GM18873 (cell line): Measurements from ENCODE around the gene APCS.

Experiments
- ATAC-seq: cut with Tn5 transposase; IDR thresholded peaks from one replicate; pipeline ENCODE4 v1.9.1; 2021; ENCODE audit warnings: mild to moderate bottlenecking, moderate library complexity, moderate number of reproducible peaks; ENCODE audit not compliant: unreplicated experiment, low FRiP score

The APCS gene

GRCh38 chr1:159587461-159587951 is at the start of gene APCS:
Gene APCS, plus strand, starts transcription at chr1:159587826. Its CDS starts 96 bp downstream, at chr1:159587922.
- no peak for ATAC-seq

GRCh38 chr1:159548126-159548525 is 39.5 kb upstream of the APCS start:
- no peak for ATAC-seq

GRCh38 chr1:159554261-159554660 is 33.4 kb upstream of the APCS start:
- ATAC-seq = no peak

- no peak for ATAC-seq
These were observed 32.9 kb upstream of the APCS start for GRCh38 chr1:159554696-159555095.

GRCh38 chr1:159556931-159557369 is 30.7 kb upstream of the APCS start:
- no peak for ATAC-seq

- no peak for ATAC-seq
These were observed 27.0 kb upstream of the APCS start for GRCh38 chr1:159560599-159560998.

GRCh38 chr1:159561497-159561896 is 26.1 kb upstream of the APCS start:
- no peak for ATAC-seq

- ATAC-seq = no peak
These were observed 24.9 kb upstream of the APCS start for GRCh38 chr1:159562680-159563079.

- no peak for ATAC-seq
These were observed 10.2 kb upstream of the APCS start for GRCh38 chr1:159577446-159577845.

GRCh38 chr1:159580340-159580739 is 7.3 kb upstream of the APCS start:
- no peak for ATAC-seq

GRCh38 chr1:159581422-159581821 is 6.2 kb upstream of the APCS start:
- no peak for ATAC-seq

- ATAC-seq = no peak
These were observed 3.1 kb upstream of the APCS start for GRCh38 chr1:159584536-159584935.

GRCh38 chr1:159591981-159592380 is 4.4 kb downstream of the APCS start:
- ATAC-seq = no peak

GRCh38 chr1:159594625-159595405 is 7.2 kb downstream of the APCS start:
- no peak for ATAC-seq

- ATAC-seq = no peak
These were observed 10.6 kb downstream of the APCS start for GRCh38 chr1:159598196-159598595.

- no peak for ATAC-seq
These were observed 13.3 kb downstream of the APCS start for GRCh38 chr1:159600894-159601293.

- no peak for ATAC-seq
These were observed 14.9 kb downstream of the APCS start for GRCh38 chr1:159602501-159602999.

GRCh38 chr1:159612211-159612885 is 24.7 kb downstream of the APCS start:
- no peak for ATAC-seq

GRCh38 chr1:159632922-159633321 is 45.3 kb downstream of the APCS start:
- ATAC-seq = no peak
